Activated T-cell treated with anti-CD3 and anti-CD28 coated beads, Interleukin-2, amount 50 U/mL, for 48 hours (primary cell): ENCODE measurements around the gene PREX1.

Experiments
- DNase-seq, 2 experiments: peaks; one replicate each; pipeline ENCODE4 v3.0.0-alpha.2; 2020

The PREX1 gene

GRCh38 chr20:48747840-48748414 lies 79.9 kb downstream of the PREX1 start:
- no peak for DNase-seq

DNA sequence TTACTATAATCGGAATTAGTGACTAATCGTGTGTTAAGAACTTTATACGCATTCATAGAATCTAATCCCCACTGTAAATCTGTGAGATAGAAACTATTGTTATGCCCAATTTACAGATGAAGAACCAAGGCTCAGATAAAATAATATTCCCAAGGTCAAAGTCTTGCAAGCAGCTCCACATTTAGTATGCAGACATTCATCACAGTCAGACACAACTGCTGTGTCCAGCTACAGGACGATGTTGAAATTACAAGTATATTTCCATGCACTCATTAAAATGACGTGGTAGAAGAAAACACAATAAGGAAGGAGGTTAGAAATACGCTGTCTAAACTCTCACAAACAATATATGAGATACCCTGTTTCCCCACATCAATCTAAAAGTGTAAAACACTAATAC lies 82.5 kb downstream of the PREX1 start:
- no peak for DNase-seq

DNA sequence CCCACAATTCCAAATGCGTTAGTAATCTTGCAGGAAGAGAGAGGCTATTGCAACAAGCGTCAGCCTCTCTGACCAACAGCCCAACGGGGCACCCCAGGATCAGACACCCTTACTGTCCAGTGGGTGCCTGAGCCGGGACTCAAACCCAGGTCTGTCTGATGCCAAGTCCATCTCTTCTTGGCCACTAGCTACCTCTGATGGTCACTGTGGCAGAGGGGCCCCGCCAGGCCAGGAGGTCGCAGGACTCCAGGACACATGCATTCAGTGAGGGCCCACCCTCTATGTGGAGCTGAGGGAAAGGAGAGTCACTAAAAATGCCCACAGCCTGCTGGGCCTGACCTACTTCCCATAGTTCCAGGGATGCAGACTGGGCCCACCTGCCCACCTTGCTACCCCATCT lies 83.3 kb downstream of the PREX1 start:
- DNase-seq, result no peak

DNA sequence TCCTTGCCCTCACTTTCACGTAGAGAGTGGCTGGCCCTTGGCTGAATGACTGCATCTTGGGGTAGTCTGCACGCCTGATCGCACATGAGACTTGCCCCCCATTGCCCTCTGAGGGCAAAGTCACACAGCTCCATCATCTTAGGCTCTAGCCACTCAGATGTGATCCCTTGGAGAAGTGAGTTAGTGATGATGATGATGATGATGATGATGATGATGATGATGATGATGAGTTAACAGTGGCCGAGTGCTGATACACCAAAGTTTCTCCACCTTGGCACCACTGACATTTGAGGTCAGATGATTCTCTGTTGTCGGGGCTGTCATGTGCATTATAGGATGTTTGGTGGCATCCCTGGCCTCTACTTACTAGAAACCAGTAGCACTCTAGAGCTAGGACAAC lies 84.0 kb downstream of the PREX1 start:
- DNase-seq, result no peak

DNA sequence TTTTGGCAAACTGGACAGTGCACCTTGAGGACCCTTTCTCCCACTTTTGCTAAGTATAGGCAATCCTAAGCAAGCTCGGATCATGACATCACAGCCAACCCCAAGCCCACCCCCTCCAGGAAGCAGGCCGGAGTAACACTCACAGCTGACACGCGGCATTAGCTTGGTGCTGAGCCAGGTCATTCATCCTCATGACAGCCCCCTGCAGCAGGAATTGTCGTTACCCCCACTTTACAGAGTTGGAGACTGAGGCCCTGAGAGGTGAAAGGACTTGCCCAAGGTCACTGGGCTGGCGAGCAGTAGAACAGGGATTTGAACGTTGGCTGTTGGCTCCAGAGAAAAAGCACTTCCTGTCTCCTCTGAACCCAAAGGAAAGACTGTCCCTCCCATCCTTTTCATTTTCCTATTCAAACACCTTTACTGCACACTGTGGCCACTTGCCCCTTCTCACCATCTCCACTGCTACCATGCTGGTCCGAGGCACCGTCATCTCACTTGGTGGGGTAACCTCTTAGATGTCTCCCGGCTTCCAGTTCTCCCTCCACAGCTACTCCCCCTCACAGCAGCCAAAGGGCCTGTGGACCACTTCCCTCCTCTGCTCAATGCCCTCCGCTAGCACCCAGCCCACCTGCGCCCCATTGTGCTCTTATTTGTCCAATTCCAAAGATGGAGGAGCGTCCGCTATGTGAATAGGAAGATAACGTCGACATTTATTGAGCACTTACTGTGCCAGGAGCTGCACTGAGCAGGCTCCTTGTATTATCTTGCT lies 84.7 kb downstream of the PREX1 start:
- DNase-seq, result no peak

DNA sequence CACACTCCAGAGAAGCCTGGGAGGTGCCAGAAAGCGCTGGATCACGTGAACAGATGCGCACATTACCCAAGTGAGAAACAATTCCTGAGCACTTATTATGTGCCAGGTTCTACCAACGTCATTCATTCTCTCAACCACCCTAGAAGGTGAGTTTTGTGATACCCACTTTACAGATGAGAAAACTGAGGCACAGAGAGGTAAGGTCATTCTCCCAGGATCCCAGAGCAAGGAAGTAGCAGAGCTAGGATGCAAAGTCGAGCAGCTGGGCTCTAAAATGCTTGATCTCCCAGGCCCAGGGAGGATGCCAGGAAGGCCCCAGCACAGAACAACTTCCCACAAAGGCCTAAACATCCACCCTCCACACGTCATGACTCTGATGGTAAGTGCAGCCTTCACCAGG lies 85.6 kb downstream of the PREX1 start:
- no peak for DNase-seq

- no peak for DNase-seq
Observed at GRCh38 chr20:48741669-48742068, 86.1 kb downstream of the PREX1 start.

- DNase-seq, result no peak
Observed at GRCh38 chr20:48740712-48741111, 87.1 kb downstream of the PREX1 start.

DNA sequence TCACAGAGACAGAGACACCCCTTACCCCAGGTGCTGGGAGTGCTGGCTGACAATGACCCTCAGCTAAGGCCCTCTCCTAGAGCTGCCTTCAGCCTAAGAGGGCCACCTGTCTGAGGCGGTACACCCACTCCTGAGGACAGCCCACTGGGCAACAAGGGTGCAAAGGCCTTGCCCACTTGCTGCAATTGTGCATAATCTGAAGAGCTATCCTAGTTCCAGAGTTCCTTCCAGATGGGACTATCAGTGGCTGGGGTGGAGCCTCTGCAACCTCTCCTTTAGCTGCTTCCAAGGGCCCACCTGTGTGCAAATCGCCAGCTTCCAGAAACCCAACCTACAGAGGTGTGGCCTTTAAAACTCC lies 87.5 kb downstream of the PREX1 start:
- DNase-seq, result no peak

GRCh38 chr20:48739395-48740291 lies 88.2 kb downstream of the PREX1 start:
- peak; percentile 65 to 68 for DNase-seq

GRCh38 chr20:48738399-48739304 lies 89.1 kb downstream of the PREX1 start:
- DNase-seq, result peak; percentile 84 to 86

DNA sequence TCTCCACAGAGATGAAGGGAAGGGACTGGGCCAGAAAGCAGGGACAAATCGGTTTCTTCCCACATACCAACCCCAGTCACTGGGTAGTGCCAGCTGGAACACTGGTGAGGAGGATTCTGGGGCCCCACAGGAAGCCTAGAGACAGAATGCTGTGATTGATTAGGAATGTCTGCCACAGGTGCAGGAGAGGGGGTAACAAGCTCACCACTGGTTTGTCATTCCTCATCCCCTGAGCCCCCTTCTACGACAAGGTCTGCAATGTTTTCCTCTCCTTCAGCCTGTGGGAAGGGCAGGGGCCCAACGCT lies 89.8 kb downstream of the PREX1 start:
- no peak for DNase-seq

- no peak for DNase-seq
Observed at GRCh38 chr20:48737434-48738093, 90.2 kb downstream of the PREX1 start.

- DNase-seq, result no peak
Observed at GRCh38 chr20:48736636-48737035, 91.2 kb downstream of the PREX1 start.

DNA sequence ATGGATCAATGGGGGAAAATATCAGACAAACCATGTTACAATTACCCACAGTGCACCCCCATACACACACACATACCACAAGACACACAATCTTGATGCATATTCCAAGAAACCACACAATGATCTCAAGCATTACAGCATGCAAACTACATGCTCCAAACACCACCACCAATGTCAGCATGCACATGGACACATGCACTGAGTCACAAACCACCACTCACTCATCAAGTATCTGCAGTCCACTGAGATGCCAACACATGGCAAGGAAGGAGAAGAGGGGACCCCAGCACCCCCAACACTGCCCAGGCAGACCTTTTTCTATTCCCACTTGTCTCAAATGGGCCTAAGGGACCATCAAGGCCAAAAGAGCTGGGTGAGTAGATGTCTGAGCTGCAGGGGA lies 91.6 kb downstream of the PREX1 start:
- no peak for DNase-seq

DNA sequence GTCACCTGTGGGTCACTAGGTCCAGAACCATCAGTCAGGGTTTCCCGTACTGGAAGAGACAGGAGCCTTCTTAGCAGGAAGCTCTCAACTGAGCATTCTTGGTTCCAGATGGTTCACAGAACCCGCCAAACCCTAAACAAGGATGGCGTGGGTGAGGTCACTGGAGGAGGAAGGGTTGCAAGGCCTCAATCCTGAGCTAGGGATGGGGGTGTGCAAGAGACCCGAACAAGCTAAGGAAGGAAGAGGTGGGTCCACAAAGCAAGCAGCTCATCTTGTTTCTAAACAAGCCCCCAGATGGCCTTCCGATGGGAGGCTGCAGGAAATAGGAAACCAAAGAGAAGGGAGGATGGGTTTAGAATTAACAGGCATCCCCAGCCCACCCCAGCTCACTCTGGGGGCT lies 92.7 kb downstream of the PREX1 start:
- DNase-seq, result no peak

DNA sequence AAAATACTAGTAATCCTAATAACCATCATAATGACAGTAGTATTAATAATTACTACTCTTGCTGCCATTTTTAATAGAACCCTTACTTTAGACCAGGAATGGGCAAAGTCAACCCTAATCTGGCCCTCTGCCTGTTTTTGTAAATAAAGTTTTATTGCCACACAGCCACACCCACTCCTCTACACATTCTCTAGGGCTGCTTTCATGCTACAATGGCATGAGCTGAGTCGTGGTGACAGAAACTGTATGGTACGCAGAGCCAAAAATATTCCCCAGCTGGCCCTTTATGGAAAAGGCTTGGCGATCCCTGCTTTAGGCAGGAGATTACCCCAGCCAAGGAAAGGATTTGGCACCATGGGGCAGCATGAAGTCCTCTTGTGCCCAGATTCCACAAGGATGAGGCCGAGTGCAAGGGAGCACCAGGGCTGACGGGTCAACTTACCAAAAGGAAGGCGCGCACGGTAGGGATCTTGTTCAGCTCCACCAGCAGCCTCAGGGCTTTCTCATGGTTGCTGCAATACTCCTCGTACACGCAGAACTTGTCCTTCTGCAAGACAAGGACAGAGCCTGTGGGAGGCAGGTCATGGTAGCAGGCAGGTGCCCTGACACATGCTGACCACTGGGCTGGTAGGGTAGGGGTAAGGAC lies 93.6 kb downstream of the PREX1 start:
- no peak for DNase-seq

DNA sequence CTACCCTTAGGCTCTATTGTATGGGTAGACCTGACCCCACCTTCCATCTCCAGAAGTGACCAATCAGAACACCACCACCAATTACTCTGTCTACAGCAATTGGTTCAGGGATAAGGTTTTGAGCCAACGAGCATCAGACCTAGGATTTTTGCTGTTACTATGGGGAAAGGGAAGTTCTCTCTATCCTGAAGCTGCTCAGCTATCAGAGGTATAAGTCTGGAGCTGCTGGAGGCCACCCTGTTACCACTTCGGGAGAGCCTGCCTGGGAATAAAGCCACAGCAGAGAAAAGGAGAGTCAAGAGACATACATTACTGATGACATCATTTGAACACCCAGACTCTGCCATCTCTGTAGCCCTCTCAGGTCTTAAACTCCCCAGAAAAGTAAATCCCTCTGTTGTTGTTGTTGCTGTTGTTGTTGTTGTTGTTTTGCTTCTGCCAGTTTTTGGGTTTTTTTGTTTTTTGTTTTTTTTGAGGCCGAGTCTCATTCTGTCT lies 94.5 kb downstream of the PREX1 start:
- DNase-seq, result no peak

DNA sequence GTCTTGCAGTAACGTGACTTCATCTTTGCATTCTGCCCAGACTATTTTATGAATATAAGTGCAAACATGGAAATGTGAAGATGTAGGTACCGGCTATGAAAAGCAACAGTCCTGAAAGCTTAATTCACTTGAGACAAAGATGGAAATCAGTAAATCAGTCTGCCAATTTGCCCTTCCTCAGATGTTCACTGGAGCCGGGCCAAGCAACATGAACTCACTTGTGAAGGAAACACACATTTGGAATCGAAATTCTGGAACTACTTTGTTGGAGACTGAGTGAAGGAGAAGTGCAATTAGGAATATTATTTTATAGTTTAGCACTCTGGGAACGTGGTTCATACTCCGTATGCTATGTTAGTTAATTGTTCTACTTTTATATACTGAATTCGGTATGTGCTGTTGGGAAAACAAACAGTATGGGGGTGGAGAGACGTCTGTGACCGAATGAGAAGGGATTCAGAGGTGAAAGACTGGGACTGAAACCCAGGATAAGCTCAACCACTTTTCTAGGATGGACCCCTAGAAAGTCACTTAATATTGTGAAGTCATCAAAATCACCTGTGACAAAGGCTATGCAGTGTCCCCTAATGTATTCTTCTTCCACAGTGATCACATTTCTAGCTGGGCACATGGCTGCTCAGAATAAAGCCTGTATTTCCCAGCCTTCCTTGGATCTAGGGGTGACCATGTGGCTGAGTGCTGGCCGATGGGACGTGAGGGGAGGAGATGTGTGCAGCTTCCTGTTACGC lies 95.5 kb downstream of the PREX1 start:
- DNase-seq, result no peak

DNA sequence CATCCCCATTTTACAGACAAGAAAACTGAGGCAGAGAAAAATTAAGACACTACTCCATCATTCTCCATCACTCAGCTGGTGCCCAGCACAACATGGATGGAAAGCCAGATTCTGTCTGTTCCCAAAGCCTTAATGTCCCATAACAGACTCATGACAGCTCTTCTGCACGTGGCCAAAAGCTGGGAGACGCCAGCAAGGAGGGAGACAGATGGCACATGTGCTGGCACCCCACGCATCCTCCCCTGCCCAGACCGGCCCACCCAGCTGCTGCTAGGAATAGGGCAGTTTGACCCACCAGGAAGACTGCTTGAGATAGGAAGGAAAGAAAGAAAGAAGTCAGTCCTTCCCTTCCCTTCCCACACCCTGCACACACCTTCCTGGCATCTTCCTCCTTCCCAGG lies 96.3 kb downstream of the PREX1 start:
- DNase-seq, result no peak

- DNase-seq, result no peak
Observed at GRCh38 chr20:48730977-48731376, 96.8 kb downstream of the PREX1 start.
